GM19240 (cell line): ENCODE measurements around the gene KNSTRN.

Source experiments
- DNase-seq: peaks from one replicate; pipeline ENCODE4 v3.0.0; 2011; ENCODE audit warnings: low spot score; ENCODE audit not compliant: insufficient read length

Gene KNSTRN

GRCh38 chr15:40382580-40383456 is at the start of gene KNSTRN:
Gene KNSTRN (plus strand): TSS chr15:40382721. CDS start chr15:40382836, 115 bp downstream.
- DNase-seq = peak; percentile 88

GRCh38 chr15:40333922-40334492 is 48.5 kb upstream of the KNSTRN start:
- no peak for DNase-seq

- no peak for DNase-seq
Measured at GRCh38 chr15:40334541-40334940, 48.0 kb upstream of the KNSTRN start.

- DNase-seq = no peak
Measured at GRCh38 chr15:40334941-40335795, 47.4 kb upstream of the KNSTRN start.

- no peak for DNase-seq
Measured at GRCh38 chr15:40335938-40336743, 46.4 kb upstream of the KNSTRN start.

GRCh38 chr15:40336744-40337122 is 45.8 kb upstream of the KNSTRN start:
- DNase-seq = no peak

- no peak for DNase-seq
Measured at GRCh38 chr15:40337597-40337996, 44.9 kb upstream of the KNSTRN start.

- DNase-seq = peak; percentile 85
Measured at GRCh38 chr15:40338041-40338657, 44.4 kb upstream of the KNSTRN start.

GRCh38 chr15:40338921-40339620 is 43.5 kb upstream of the KNSTRN start:
- no peak for DNase-seq

- DNase-seq = no peak
Measured at GRCh38 chr15:40339621-40339945, 42.9 kb upstream of the KNSTRN start.

- no peak for DNase-seq
Measured at GRCh38 chr15:40340038-40340739, 42.3 kb upstream of the KNSTRN start.

- DNase-seq = no peak
Measured at GRCh38 chr15:40340740-40341400, 41.7 kb upstream of the KNSTRN start, which contains the start of gene CCDC9B. Gene CCDC9B (minus strand): TSS chr15:40340939. CDS start chr15:40340819, 120 bp downstream.

GRCh38 chr15:40342416-40343320 is 39.9 kb upstream of the KNSTRN start:
- DNase-seq = no peak

GRCh38 chr15:40343512-40343911 is 39.0 kb upstream of the KNSTRN start:
- DNase-seq = no peak

GRCh38 chr15:40344217-40344616 is 38.3 kb upstream of the KNSTRN start:
- DNase-seq = no peak

GRCh38 chr15:40344631-40345120 is 37.8 kb upstream of the KNSTRN start:
- DNase-seq = peak; percentile 70

- DNase-seq = no peak
Measured at GRCh38 chr15:40345225-40345866, 37.2 kb upstream of the KNSTRN start.
